ENCODE data around the gene CLECL1.

DNA sequence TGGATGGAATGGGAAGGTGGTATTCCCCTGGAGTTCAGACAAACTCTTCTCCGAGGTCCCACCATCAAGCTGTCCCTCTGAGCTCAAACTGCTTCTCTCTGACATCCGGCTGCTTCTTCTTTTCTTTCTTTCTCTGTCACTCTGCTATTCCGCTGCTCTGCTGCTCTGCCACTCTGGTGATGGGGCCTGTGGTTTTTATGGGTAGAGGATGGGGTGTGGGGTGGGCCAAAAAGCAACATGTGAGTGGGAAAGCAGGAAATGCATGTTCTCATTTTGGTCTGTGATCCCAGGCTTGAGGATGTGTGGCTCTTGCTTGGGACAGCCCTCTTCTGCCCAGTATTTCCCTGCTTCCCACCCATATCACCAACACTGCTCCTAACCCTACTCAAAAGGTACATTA lies 30.6 kb downstream of the CLECL1 start:
- no peak for TF ChIP-seq CTCF (IDR thresholded peaks at IDR 0.05)
- TF ChIP-seq POLR2A (IDR thresholded peaks at IDR 0.05) = no peak
- no peak for TF ChIP-seq POLR2AphosphoS5 (IDR thresholded peaks at IDR 0.05; ENCODE audit: insufficient read depth in 1 of 2, low read depth in 1 of 2)

Data from vagina (tissue), 2 donors.